PC-3 (cell line): Measurements from ENCODE around the gene YWHAG. TPM values are rescaled to one million over a fixed set of nuclear protein-coding genes. Genes with fewer than 3 reads are reported as not detected.
A peak's percentile ranks its signal among the peaks of the same experiment; 100 is the strongest.

Experiments used
- ATAC-seq: fragments of 200-7000 bp; cut with Tn5 transposase; 2 replicates; pipeline ENCODE4 v1.9.1; 2020; ENCODE audit warnings: mild to moderate bottlenecking, moderate library complexity
- BruUV-seq: library from RNA; stranded (reverse); fragments of 400-500 nt; replicated peaks from 2 replicates; lab custom pipeline; 2021; lab: Mats Ljungman, UMichigan
- CTCF ChIA-PET: fragments of 300-600 bp; sonication (Branson Sonifier 250); formaldehyde crosslinking; loops from one replicate; lab custom pipeline; 2022; ENCODE audit warnings: antibody characterized with exemption; lab: Charles Lee
- POLR2A ChIA-PET: fragments of 300-600 bp; sonication (Branson Sonifier 250); formaldehyde crosslinking; loops from one replicate; lab custom pipeline; 2022; ENCODE audit warnings: antibody characterized with exemption; ENCODE audit not compliant: unreplicated experiment; lab: Charles Lee
- DNase-seq: peaks from one replicate; pipeline ENCODE4 v3.0.0-alpha.2; 2015
- H2AFZ ChIP-seq: fragments of 300-600 bp; sonication (generic); 2 replicates; pipeline ENCODE4 v1.6.0; 2016; ENCODE audit warnings: antibody characterized with exemption, low read length
- H3F3A ChIP-seq: fragments of 300-600 bp; sonication (generic); one replicate; pipeline ENCODE4 v1.6.0; 2017; ENCODE audit warnings: antibody characterized with exemption, low read length, control low read depth, mild to moderate bottlenecking; ENCODE audit not compliant: unreplicated experiment
- H3K27ac ChIP-seq: fragments of 300-600 bp; sonication (generic); 2 replicates; pipeline ENCODE4 v1.5.1; 2016; ENCODE audit warnings: mild to moderate bottlenecking, low read length
- H3K27me3 ChIP-seq: fragments of 300-600 bp; sonication (generic); 2 replicates; pipeline ENCODE4 v1.6.1; 2016; ENCODE audit warnings: low read length, mixed read lengths
- H3K36me3 ChIP-seq: fragments of 300-600 bp; sonication (generic); 2 replicates; pipeline ENCODE4 v1.6.1; 2016; ENCODE audit warnings: low read depth, mixed run types, low read length, mixed read lengths
- H3K4me1 ChIP-seq: fragments of 300-600 bp; sonication (generic); 2 replicates; pipeline ENCODE4 v1.5.1; 2016; ENCODE audit warnings: low read length; ENCODE audit not compliant: insufficient read depth
- H3K4me2 ChIP-seq: fragments of 300-600 bp; sonication (generic); 2 replicates; pipeline ENCODE4 v1.6.0; 2016; ENCODE audit warnings: low read length
- H3K4me3 ChIP-seq: fragments of 300-600 bp; sonication (generic); 2 replicates; pipeline ENCODE4 v1.5.1; 2016; ENCODE audit warnings: mild to moderate bottlenecking, low read length, mixed read lengths
- H3K79me2 ChIP-seq: fragments of 300-600 bp; sonication (generic); 2 replicates; pipeline ENCODE4 v1.6.1; 2017; ENCODE audit warnings: low read length, mixed read lengths
- H3K9ac ChIP-seq: fragments of 300-600 bp; sonication (generic); 2 replicates; pipeline ENCODE4 v1.6.0; 2016; ENCODE audit warnings: mild to moderate bottlenecking, low read length
- H3K9me2 ChIP-seq: fragments of 300-600 bp; sonication (generic); replicated peaks from 2 replicates; pipeline ENCODE4 v1.6.1; 2016; ENCODE audit warnings: mixed run types, low read length, mixed read lengths
- H3K9me3 ChIP-seq: fragments of 300-600 bp; sonication (generic); 2 replicates; pipeline ENCODE4 v1.6.1; 2016; ENCODE audit warnings: low read length, mixed read lengths
- H4K20me1 ChIP-seq: fragments of 300-600 bp; sonication (generic); 2 replicates; pipeline ENCODE4 v1.6.1; 2016; ENCODE audit warnings: low read length, mixed read lengths
- EZH2 ChIP-seq: fragments of 300-600 bp; sonication (generic); IDR thresholded peaks from one replicate; pipeline ENCODE4 v1.6.1; 2017; ENCODE audit warnings: antibody characterized with exemption, mild to moderate bottlenecking, low read length; ENCODE audit not compliant: unreplicated experiment
- EZH2phosphoT487 ChIP-seq: fragments of 300-600 bp; sonication (generic); IDR thresholded peaks from 2 replicates; pipeline ENCODE4 v1.6.1; 2018; ENCODE audit warnings: mild to moderate bottlenecking, antibody characterized with exemption, low read length, borderline replicate concordance
- intact Hi-C: fragments of 100-400 bp; cut with micrococcal nuclease; formaldehyde crosslinking; loops from 2 replicates; pipeline ENCODE4 v1.9.0; 2023
- total RNA-seq: library from RNA; depleted of rRNA; stranded (reverse); fragments of >200 nt; gene quantifications from 2 replicates; pipeline ENCODE4 v1.2.3, GENCODE V29; 2014; rRNA removed
- TF ChIP-seq, protein P1 (sequence below): fragments of 300-600 bp; sonication (generic); conservative IDR thresholded peaks from 2 replicates; pipeline ENCODE4 v1.5.1; 2017; ENCODE audit warnings: antibody characterized with exemption, low read depth, mild to moderate bottlenecking, low read length

YWHAG gene
- total RNA-seq, 1 experiment from 2014 or later: 42.2 TPM

DNA sequence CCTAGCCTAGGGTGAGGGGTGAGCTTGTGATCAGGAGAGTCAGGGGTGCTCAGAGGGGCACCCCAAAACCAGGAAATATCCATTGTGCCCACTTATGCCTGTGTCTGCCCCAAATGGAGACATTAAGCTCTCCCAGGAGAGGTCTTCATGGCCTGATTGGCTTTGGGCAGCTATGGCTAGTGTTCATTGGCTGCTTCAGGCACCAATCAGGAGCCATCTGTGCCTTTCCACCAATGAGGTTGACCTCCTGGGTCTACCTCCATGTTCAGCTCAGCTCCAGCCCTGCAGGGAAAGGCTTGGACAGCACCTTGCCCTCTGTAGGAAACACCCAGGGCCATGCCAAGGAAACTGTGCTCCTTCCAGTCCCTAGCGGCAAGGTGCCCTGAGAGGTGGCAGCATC is 80.3 kb downstream of the YWHAG start:
- BruUV-seq: no TSS peak
- ChIA-PET POLR2A (interaction anchor here (0.5 kb wide), 1 partner anchor 96 kb away, joined by 3 read pairs; no protein-coding TSS in a partner anchor), CTCF (no interaction called here)
- no peaks in the 10 kb centered on the region for H3K4me1 ChIP-seq
- H3F3A ChIP-seq: no peaks in the 10 kb centered on the region
- no peaks in the 10 kb centered on the region for H3K36me3 ChIP-seq
- no peaks in the 10 kb centered on the region for H3K79me2 ChIP-seq
- H3K27ac ChIP-seq: no peak overlapping the region
- peaks cover 19% of the 10 kb centered on the region for H3K27me3 ChIP-seq
- H3K4me3 ChIP-seq: no peak overlapping the region
- DNase-seq (no peak), ATAC-seq (peak; percentile 10; the same call in 1 of the 2 replicates)
- intact Hi-C loops: no loop called here
- no peaks in the 10 kb centered on the region for H3K9me2 ChIP-seq
- TF ChIP-seq EZH2: no peak
- TF ChIP-seq EZH2phosphoT487: no peak
- TF ChIP-seq, protein P1, sequence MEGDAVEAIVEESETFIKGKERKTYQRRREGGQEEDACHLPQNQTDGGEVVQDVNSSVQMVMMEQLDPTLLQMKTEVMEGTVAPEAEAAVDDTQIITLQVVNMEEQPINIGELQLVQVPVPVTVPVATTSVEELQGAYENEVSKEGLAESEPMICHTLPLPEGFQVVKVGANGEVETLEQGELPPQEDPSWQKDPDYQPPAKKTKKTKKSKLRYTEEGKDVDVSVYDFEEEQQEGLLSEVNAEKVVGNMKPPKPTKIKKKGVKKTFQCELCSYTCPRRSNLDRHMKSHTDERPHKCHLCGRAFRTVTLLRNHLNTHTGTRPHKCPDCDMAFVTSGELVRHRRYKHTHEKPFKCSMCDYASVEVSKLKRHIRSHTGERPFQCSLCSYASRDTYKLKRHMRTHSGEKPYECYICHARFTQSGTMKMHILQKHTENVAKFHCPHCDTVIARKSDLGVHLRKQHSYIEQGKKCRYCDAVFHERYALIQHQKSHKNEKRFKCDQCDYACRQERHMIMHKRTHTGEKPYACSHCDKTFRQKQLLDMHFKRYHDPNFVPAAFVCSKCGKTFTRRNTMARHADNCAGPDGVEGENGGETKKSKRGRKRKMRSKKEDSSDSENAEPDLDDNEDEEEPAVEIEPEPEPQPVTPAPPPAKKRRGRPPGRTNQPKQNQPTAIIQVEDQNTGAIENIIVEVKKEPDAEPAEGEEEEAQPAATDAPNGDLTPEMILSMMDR: no peak
- H3K9ac ChIP-seq: no peak overlapping the region
- H3K4me2 ChIP-seq: no peak overlapping the region
- H4K20me1 ChIP-seq: no peaks in the 10 kb centered on the region
- H2AFZ ChIP-seq: no peak overlapping the region
- H3K9me3 ChIP-seq: no peaks in the 10 kb centered on the region

Other genes with a start within 250 kb of the YWHAG start
- 0.66 and 3.2 TPM in 2 replicates for gene SRRM3, start 157.1 kb downstream of the YWHAG start, total RNA-seq
- 166 and 189 TPM in 2 replicates for gene HSPB1, start 56.3 kb downstream of the YWHAG start, total RNA-seq
- 0.86 and 1.3 TPM in 2 replicates for gene SSC4D, start 50.7 kb upstream of the YWHAG start, total RNA-seq
- 11.9 and 21.6 TPM in 2 replicates for gene ZP3, start 66.0 kb upstream of the YWHAG start, total RNA-seq
- gene DTX2, start 102.7 kb upstream of the YWHAG start, total RNA-seq: 27.0 and 37.6 TPM in 2 replicates
- 3.0 and 10.7 TPM in 2 replicates for gene UPK3B, start 151.6 kb upstream of the YWHAG start, total RNA-seq
- not detected in 2 replicates for gene SPDYE16, start 184.3 kb upstream of the YWHAG start, total RNA-seq